ENCODE data around the gene WRAP73.

DNA sequence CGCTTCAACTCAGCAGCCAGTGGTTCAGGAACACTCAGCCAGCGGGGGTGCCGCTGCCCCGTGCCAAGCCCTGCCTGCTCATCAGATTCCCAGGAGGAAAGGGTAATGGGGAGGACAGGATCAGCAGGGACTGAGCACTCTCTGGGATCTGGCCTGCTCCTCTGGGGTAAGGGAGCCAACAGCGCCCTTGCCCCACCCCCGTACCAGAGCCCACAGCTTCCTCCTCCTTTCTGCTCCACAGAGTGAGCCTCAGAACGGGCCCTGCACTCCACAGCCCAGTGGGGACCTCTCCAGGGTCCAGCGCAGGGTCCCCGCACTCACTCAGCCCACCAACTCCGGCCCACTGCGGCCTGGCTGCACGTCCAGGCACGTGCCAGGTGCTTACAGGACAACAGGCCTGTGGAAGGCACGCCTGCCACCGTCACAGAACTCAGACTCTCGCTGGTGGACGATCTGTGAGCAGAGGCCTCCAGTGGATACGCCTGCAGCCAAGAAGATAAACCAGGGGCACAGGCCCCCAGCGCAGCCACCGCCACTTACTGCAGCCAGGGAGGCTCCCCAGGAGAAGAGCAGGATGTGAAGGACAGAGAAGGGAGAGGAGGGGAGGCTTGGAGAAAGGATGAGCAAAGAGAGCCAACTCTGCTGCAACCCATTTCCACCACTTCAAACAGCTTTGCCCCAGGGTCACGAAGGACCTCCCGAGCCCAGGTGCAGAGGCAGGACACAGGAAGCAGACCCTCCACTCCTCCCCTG, 40.7 kb downstream of the WRAP73 start:
- no peak for TF ChIP-seq EZH2phosphoT487 (IDR thresholded peaks at IDR 0.05; ENCODE audit: unreplicated experiment)
- no peak for TF ChIP-seq EZH2 (IDR thresholded peaks at IDR 0.05; ENCODE audit: low read depth, unreplicated experiment)
- TF ChIP-seq, protein P1, sequence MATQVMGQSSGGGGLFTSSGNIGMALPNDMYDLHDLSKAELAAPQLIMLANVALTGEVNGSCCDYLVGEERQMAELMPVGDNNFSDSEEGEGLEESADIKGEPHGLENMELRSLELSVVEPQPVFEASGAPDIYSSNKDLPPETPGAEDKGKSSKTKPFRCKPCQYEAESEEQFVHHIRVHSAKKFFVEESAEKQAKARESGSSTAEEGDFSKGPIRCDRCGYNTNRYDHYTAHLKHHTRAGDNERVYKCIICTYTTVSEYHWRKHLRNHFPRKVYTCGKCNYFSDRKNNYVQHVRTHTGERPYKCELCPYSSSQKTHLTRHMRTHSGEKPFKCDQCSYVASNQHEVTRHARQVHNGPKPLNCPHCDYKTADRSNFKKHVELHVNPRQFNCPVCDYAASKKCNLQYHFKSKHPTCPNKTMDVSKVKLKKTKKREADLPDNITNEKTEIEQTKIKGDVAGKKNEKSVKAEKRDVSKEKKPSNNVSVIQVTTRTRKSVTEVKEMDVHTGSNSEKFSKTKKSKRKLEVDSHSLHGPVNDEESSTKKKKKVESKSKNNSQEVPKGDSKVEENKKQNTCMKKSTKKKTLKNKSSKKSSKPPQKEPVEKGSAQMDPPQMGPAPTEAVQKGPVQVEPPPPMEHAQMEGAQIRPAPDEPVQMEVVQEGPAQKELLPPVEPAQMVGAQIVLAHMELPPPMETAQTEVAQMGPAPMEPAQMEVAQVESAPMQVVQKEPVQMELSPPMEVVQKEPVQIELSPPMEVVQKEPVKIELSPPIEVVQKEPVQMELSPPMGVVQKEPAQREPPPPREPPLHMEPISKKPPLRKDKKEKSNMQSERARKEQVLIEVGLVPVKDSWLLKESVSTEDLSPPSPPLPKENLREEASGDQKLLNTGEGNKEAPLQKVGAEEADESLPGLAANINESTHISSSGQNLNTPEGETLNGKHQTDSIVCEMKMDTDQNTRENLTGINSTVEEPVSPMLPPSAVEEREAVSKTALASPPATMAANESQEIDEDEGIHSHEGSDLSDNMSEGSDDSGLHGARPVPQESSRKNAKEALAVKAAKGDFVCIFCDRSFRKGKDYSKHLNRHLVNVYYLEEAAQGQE (IDR thresholded peaks at IDR 0.05; ENCODE audit: unreplicated experiment) = no peak
- TF ChIP-seq POLR2AphosphoS5 (IDR thresholded peaks at IDR 0.05; ENCODE audit: low read depth) = no peak
- TF ChIP-seq, protein P2, sequence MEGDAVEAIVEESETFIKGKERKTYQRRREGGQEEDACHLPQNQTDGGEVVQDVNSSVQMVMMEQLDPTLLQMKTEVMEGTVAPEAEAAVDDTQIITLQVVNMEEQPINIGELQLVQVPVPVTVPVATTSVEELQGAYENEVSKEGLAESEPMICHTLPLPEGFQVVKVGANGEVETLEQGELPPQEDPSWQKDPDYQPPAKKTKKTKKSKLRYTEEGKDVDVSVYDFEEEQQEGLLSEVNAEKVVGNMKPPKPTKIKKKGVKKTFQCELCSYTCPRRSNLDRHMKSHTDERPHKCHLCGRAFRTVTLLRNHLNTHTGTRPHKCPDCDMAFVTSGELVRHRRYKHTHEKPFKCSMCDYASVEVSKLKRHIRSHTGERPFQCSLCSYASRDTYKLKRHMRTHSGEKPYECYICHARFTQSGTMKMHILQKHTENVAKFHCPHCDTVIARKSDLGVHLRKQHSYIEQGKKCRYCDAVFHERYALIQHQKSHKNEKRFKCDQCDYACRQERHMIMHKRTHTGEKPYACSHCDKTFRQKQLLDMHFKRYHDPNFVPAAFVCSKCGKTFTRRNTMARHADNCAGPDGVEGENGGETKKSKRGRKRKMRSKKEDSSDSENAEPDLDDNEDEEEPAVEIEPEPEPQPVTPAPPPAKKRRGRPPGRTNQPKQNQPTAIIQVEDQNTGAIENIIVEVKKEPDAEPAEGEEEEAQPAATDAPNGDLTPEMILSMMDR (conservative IDR thresholded peaks at IDR 0.05; ENCODE audit: low read depth in 2 of 2) = no peak
- TF ChIP-seq CREB1 (CRISPR knock-in tag; IDR thresholded peaks at IDR 0.05; ENCODE audit: low read depth) = no peak
- TF ChIP-seq, protein P3, sequence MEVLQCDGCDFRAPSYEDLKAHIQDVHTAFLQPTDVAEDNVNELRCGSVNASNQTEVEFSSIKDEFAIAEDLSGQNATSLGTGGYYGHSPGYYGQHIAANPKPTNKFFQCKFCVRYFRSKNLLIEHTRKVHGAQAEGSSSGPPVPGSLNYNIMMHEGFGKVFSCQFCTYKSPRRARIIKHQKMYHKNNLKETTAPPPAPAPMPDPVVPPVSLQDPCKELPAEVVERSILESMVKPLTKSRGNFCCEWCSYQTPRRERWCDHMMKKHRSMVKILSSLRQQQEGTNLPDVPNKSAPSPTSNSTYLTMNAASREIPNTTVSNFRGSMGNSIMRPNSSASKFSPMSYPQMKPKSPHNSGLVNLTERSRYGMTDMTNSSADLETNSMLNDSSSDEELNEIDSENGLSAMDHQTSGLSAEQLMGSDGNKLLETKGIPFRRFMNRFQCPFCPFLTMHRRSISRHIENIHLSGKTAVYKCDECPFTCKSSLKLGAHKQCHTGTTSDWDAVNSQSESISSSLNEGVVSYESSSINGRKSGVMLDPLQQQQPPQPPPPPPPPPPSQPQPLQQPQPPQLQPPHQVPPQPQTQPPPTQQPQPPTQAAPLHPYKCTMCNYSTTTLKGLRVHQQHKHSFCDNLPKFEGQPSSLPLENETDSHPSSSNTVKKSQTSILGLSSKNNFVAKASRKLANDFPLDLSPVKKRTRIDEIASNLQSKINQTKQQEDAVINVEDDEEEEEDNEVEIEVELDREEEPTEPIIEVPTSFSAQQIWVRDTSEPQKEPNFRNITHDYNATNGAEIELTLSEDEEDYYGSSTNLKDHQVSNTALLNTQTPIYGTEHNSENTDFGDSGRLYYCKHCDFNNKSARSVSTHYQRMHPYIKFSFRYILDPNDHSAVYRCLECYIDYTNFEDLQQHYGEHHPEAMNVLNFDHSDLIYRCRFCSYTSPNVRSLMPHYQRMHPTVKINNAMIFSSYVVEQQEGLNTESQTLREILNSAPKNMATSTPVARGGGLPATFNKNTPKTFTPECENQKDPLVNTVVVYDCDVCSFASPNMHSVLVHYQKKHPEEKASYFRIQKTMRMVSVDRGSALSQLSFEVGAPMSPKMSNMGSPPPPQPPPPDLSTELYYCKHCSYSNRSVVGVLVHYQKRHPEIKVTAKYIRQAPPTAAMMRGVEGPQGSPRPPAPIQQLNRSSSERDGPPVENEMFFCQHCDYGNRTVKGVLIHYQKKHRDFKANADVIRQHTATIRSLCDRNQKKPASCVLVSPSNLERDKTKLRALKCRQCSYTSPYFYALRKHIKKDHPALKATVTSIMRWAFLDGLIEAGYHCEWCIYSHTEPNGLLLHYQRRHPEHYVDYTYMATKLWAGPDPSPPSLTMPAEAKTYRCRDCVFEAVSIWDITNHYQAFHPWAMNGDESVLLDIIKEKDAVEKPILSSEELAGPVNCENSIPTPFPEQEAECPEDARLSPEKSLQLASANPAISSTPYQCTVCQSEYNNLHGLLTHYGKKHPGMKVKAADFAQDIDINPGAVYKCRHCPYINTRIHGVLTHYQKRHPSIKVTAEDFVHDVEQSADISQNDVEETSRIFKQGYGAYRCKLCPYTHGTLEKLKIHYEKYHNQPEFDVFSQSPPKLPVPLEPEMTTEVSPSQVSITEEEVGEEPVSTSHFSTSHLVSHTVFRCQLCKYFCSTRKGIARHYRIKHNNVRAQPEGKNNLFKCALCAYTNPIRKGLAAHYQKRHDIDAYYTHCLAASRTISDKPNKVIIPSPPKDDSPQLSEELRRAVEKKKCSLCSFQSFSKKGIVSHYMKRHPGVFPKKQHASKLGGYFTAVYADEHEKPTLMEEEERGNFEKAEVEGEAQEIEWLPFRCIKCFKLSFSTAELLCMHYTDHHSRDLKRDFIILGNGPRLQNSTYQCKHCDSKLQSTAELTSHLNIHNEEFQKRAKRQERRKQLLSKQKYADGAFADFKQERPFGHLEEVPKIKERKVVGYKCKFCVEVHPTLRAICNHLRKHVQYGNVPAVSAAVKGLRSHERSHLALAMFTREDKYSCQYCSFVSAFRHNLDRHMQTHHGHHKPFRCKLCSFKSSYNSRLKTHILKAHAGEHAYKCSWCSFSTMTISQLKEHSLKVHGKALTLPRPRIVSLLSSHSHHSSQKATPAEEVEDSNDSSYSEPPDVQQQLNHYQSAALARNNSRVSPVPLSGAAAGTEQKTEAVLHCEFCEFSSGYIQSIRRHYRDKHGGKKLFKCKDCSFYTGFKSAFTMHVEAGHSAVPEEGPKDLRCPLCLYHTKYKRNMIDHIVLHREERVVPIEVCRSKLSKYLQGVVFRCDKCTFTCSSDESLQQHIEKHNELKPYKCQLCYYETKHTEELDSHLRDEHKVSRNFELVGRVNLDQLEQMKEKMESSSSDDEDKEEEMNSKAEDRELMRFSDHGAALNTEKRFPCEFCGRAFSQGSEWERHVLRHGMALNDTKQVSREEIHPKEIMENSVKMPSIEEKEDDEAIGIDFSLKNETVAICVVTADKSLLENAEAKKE (CRISPR knock-in tag; IDR thresholded peaks at IDR 0.05) = no peak
- TF ChIP-seq ZNF331 (CRISPR knock-in tag; IDR thresholded peaks at IDR 0.05; ENCODE audit: low read depth) = no peak
- TF ChIP-seq ZNF114 (CRISPR knock-in tag; IDR thresholded peaks at IDR 0.05) = no peak
- TF ChIP-seq, protein P4, sequence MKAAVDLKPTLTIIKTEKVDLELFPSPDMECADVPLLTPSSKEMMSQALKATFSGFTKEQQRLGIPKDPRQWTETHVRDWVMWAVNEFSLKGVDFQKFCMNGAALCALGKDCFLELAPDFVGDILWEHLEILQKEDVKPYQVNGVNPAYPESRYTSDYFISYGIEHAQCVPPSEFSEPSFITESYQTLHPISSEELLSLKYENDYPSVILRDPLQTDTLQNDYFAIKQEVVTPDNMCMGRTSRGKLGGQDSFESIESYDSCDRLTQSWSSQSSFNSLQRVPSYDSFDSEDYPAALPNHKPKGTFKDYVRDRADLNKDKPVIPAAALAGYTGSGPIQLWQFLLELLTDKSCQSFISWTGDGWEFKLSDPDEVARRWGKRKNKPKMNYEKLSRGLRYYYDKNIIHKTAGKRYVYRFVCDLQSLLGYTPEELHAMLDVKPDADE (IDR thresholded peaks at IDR 0.05) = no peak
- no peak for TF ChIP-seq JUNB (IDR thresholded peaks at IDR 0.05; ENCODE audit: unreplicated experiment)
- TF ChIP-seq STAT1 (IDR thresholded peaks at IDR 0.05; ENCODE audit: unreplicated experiment) = no peak
- TF ChIP-seq NANOG (IDR thresholded peaks at IDR 0.05; ENCODE audit: borderline replicate concordance) = no peak

Measured in GM23338 (cell line).